H9 (cell line): ENCODE data around the gene ELANE. TPM values are rescaled to one million over a fixed set of nuclear protein-coding genes. Genes with fewer than 3 reads are reported as not detected.

ENCODE experiments used
- DNase-seq: peaks from one replicate; pipeline ENCODE4 v3.0.0-alpha.2; 2017
- H2AFZ ChIP-seq: one replicate; pipeline ENCODE4 v1.6.1; 2013; ENCODE audit warnings: mild to moderate bottlenecking, low read length, control low read depth, moderate library complexity
- H2AK5ac ChIP-seq: 2 replicates; pipeline ENCODE4 v1.6.1; 2013; ENCODE audit warnings: low read length, control low read depth, mixed read lengths; ENCODE audit not compliant: insufficient read length
- H2BK120ac ChIP-seq: one replicate; pipeline ENCODE4 v1.6.1; 2013; ENCODE audit warnings: low read depth, mild to moderate bottlenecking, low read length, control low read depth, inconsistent platforms; ENCODE audit not compliant: poor library complexity, severe bottlenecking
- H2BK12ac ChIP-seq: 2 replicates; pipeline ENCODE4 v1.6.1; 2013; ENCODE audit warnings: low read length, control low read depth, mixed read lengths, low read depth; ENCODE audit not compliant: insufficient read length
- H2BK15ac ChIP-seq: 2 replicates; pipeline ENCODE4 v1.6.1; 2013; ENCODE audit warnings: low read depth, low read length, control low read depth
- H2BK20ac ChIP-seq: one replicate; pipeline ENCODE4 v1.6.1; 2013; ENCODE audit warnings: low read depth, mild to moderate bottlenecking, low read length, control low read depth, inconsistent platforms; ENCODE audit not compliant: poor library complexity, severe bottlenecking
- H2BK5ac ChIP-seq: 2 replicates; pipeline ENCODE4 v1.6.1; 2013; ENCODE audit warnings: low read length, control low read depth, mixed read lengths; ENCODE audit not compliant: insufficient read length
- H3K14ac ChIP-seq: 2 replicates; pipeline ENCODE4 v1.6.1; 2013; ENCODE audit warnings: low read length, control low read depth; ENCODE audit not compliant: insufficient read depth
- H3K18ac ChIP-seq: 2 replicates; pipeline ENCODE4 v1.6.1; 2013; ENCODE audit warnings: low read depth, mild to moderate bottlenecking, mixed read lengths, low read length, control low read depth; ENCODE audit not compliant: insufficient read length
- H3K23ac ChIP-seq: 2 replicates; pipeline ENCODE4 v1.6.1; 2013; ENCODE audit warnings: low read length, control low read depth, mixed read lengths, low read depth; ENCODE audit not compliant: insufficient read length
- H3K23me2 ChIP-seq: 2 replicates; pipeline ENCODE4 v1.6.1; 2013; ENCODE audit warnings: low read depth, mild to moderate bottlenecking, mixed read lengths, low read length, control low read depth; ENCODE audit not compliant: insufficient read length, poor library complexity, severe bottlenecking
- H3K27ac ChIP-seq: 2 replicates; pipeline ENCODE4 v1.5.1; 2013; ENCODE audit warnings: low read length, control low read depth, mixed read lengths, low read depth; ENCODE audit not compliant: insufficient read length
- H3K27me3 ChIP-seq: 2 replicates; pipeline ENCODE4 v1.6.1; 2013; ENCODE audit warnings: low read length, control low read depth, inconsistent platforms; ENCODE audit not compliant: insufficient read depth
- H3K4ac ChIP-seq: 2 replicates; pipeline ENCODE4 v1.6.1; 2013; ENCODE audit warnings: low read depth, mild to moderate bottlenecking, control low read depth, inconsistent platforms, low read length, moderate library complexity
- H3K4me1 ChIP-seq: 2 replicates; pipeline ENCODE4 v1.6.1; 2013; ENCODE audit warnings: low read length, control low read depth, inconsistent platforms; ENCODE audit not compliant: insufficient read depth
- H3K4me2 ChIP-seq: 2 replicates; pipeline ENCODE4 v1.6.1; 2013; ENCODE audit warnings: low read length, control low read depth, mixed read lengths; ENCODE audit not compliant: insufficient read length, insufficient read depth
- H3K56ac ChIP-seq: 2 replicates; pipeline ENCODE4 v1.6.1; 2013; ENCODE audit warnings: low read depth, mild to moderate bottlenecking, mixed read lengths, low read length, control low read depth; ENCODE audit not compliant: insufficient read length
- H3K79me1 ChIP-seq: 2 replicates; pipeline ENCODE4 v1.6.1; 2013; ENCODE audit warnings: low read depth, mild to moderate bottlenecking, moderate library complexity, low read length, control low read depth, inconsistent platforms; ENCODE audit not compliant: insufficient read depth, poor library complexity, severe bottlenecking
- H3K79me2 ChIP-seq: 2 replicates; pipeline ENCODE4 v1.6.1; 2013; ENCODE audit warnings: low read length, control low read depth, inconsistent platforms; ENCODE audit not compliant: insufficient read depth
- H3K9ac ChIP-seq: 2 replicates; pipeline ENCODE4 v1.6.1; 2013; ENCODE audit warnings: low read length, control low read depth, mixed read lengths; ENCODE audit not compliant: insufficient read length; ENCODE audit errors: extremely low read depth
- H3K9me3 ChIP-seq: one replicate; pipeline ENCODE4 v1.6.1; 2013; ENCODE audit warnings: low read depth, low read length, inconsistent platforms; ENCODE audit not compliant: control insufficient read depth
- H3T11ph ChIP-seq: one replicate; pipeline ENCODE4 v1.6.1; 2013; ENCODE audit warnings: mild to moderate bottlenecking, low read length, control low read depth, inconsistent platforms
- H4K20me1 ChIP-seq: one replicate; pipeline ENCODE4 v1.6.1; 2013; ENCODE audit not compliant: control insufficient read depth, insufficient read length, insufficient read depth
- H4K5ac ChIP-seq: 2 replicates; pipeline ENCODE4 v1.6.1; 2013; ENCODE audit warnings: low read depth, mild to moderate bottlenecking, mixed read lengths, low read length, control low read depth; ENCODE audit not compliant: insufficient read length
- H4K8ac ChIP-seq: replicated peaks from 2 replicates; pipeline ENCODE4 v1.6.1; 2013; ENCODE audit warnings: low read length, control low read depth, mixed read lengths, low read depth; ENCODE audit not compliant: insufficient read length
- H4K91ac ChIP-seq: 2 replicates; pipeline ENCODE4 v1.6.1; 2013; ENCODE audit warnings: low read depth, mild to moderate bottlenecking, moderate library complexity, mixed read lengths, low read length, control low read depth; ENCODE audit not compliant: insufficient read length
- H3K27ac Mint-ChIP-seq, 3 experiments: 2 replicates in 2 of 3; 3 replicates in 1 of 3; pipeline ENCODE4 v1.8.0; 2020 to 2021; ENCODE audit warnings: mixed read lengths in 3 of 3, mild to moderate bottlenecking in 1 of 3, moderate library complexity in 1 of 3
- H3K27me3 Mint-ChIP-seq: 2 replicates; pipeline ENCODE4 v1.8.0; 2021; ENCODE audit warnings: low read depth, mild to moderate bottlenecking, moderate library complexity, mixed read lengths
- H3K36me3 Mint-ChIP-seq, 3 experiments: 2 replicates in 2 of 3; 3 replicates in 1 of 3; pipeline ENCODE4 v1.8.0; 2020 to 2021; ENCODE audit warnings: low read depth in 3 of 3, mixed read lengths in 3 of 3; ENCODE audit not compliant: insufficient read depth in 1 of 3
- H3K4me1 Mint-ChIP-seq, 2 experiments: 2 replicates each; pipeline ENCODE4 v1.8.0; 2020; ENCODE audit warnings: mixed read lengths in 2 of 2
- H3K4me3 Mint-ChIP-seq, 2 experiments: 2 replicates in 1 of 2; 3 replicates in 1 of 2; pipeline ENCODE4 v1.8.0; 2020 to 2021; ENCODE audit warnings: mild to moderate bottlenecking in 2 of 2, mixed read lengths in 2 of 2, moderate library complexity in 1 of 2
- H3K9me3 Mint-ChIP-seq, 2 experiments: 2 replicates in 1 of 2; 3 replicates in 1 of 2; pipeline ENCODE4 v1.8.0; 2020; ENCODE audit warnings: mild to moderate bottlenecking in 2 of 2, mixed read lengths in 2 of 2, moderate library complexity in 1 of 2
- WGBS: extraction: QIAGEN DNeasy Blood & Tissue Kit; methylation state at CpG from one replicate; pipeline ENCODE4 v1.1.7; 2013; ENCODE audit warnings: missing lambda C conversion rate, low lambda C conversion rate, mixed read lengths; ENCODE audit not compliant: insufficient read length; ENCODE audit errors: extremely low coverage; 5-methylcytosine and 5-hydroxymethylcytosine counted together
- total RNA-seq: library from RNA; stranded (reverse); gene quantifications from 2 replicates; pipeline ENCODE4 v1.2.1, GENCODE V29; 2021
- TF ChIP-seq, protein P1 (sequence below): fragments of 200-600 bp; sonication (generic); conservative IDR thresholded peaks from 3 replicates; pipeline ENCODE4 v1.8.0; 2021; ENCODE audit warnings: antibody characterized with exemption, mild to moderate bottlenecking

The ELANE gene
- total RNA-seq, 1 experiment from 2014 or later = not detected

DNA sequence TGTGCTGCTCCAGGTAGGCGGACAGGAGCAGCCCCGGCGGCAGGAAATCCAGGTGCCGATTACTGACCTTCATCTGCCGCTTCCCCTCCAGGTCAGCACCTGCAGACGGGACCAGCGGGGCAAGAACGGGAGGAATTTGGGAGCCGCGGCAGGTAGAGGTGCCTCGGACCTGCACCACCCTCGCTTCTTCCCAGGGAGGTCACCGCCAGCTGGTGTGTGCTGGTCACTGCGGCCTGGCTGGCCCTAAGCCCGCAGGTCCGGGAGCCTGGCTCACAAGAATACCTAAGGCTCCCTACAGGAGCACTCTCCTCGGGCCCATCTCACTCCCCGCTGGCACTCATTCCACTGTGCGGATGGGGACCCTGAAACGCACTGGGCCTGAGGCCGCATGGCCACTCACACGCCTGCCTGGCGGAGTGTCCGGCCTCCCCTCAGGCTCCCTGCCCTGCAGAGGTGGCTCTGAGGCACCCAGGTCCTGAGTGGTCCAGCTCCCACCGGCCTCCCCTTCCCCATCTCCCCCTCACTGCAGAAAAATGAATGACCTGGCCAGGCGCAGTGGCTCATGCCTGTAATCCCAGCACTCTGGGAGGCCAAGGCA lies 45.4 kb downstream of the ELANE start:
- Mint-ChIP-seq H3K9me3 (no peaks in the 10 kb centered on the region; a peak in 1 of 5 replicates), H3K27me3 (peaks cover 4% of the 10 kb centered on the region; the same call in 1 of the 2 replicates), H3K4me3 (no peak overlapping the region), H3K36me3 (peaks cover 2 to 23% (median 22%) of the 10 kb centered on the region in 3 experiments; a peak in 6 of 7 replicates), H3K27ac (peak overlapping the region in 1 of 3 experiments; percentile 49; a peak in 2 of 7 replicates), H3K4me1 (peaks cover 6 to 22% of the 10 kb centered on the region in 2 experiments)
- H4K20me1 ChIP-seq = no peaks in the 10 kb centered on the region
- H3K27me3 ChIP-seq = no peaks in the 10 kb centered on the region
- DNase-seq = peak; percentile 71
- H3K14ac ChIP-seq = no peak overlapping the region
- no peak overlapping the region for H3K18ac ChIP-seq
- no peak overlapping the region for H2BK5ac ChIP-seq
- TF ChIP-seq, protein P1, sequence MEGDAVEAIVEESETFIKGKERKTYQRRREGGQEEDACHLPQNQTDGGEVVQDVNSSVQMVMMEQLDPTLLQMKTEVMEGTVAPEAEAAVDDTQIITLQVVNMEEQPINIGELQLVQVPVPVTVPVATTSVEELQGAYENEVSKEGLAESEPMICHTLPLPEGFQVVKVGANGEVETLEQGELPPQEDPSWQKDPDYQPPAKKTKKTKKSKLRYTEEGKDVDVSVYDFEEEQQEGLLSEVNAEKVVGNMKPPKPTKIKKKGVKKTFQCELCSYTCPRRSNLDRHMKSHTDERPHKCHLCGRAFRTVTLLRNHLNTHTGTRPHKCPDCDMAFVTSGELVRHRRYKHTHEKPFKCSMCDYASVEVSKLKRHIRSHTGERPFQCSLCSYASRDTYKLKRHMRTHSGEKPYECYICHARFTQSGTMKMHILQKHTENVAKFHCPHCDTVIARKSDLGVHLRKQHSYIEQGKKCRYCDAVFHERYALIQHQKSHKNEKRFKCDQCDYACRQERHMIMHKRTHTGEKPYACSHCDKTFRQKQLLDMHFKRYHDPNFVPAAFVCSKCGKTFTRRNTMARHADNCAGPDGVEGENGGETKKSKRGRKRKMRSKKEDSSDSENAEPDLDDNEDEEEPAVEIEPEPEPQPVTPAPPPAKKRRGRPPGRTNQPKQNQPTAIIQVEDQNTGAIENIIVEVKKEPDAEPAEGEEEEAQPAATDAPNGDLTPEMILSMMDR = peak; percentile 47
- no peak overlapping the region for H4K5ac ChIP-seq
- no peak overlapping the region for H3K23ac ChIP-seq
- H3T11ph ChIP-seq = no peak overlapping the region
- H2AFZ ChIP-seq = no peak overlapping the region
- no peak overlapping the region for H4K91ac ChIP-seq
- H3K56ac ChIP-seq = no peak overlapping the region
- H3K23me2 ChIP-seq = no peaks in the 10 kb centered on the region
- H3K27ac ChIP-seq = no peak overlapping the region
- no peak overlapping the region for H2BK12ac ChIP-seq
- WGBS = no CpG with 5 or more reads among the region's 26 CpGs
- no peak overlapping the region for H2BK15ac ChIP-seq
- no peaks in the 10 kb centered on the region for H3K79me1 ChIP-seq
- no peaks in the 10 kb centered on the region for H3K9me3 ChIP-seq
- H3K4me2 ChIP-seq = no peak overlapping the region
- H3K9ac ChIP-seq = no peak overlapping the region
- no peak overlapping the region for H2AK5ac ChIP-seq
- H2BK120ac ChIP-seq = no peak overlapping the region
- no peak overlapping the region for H2BK20ac ChIP-seq
- no peaks in the 10 kb centered on the region; the same call in 1 of the 2 replicates for H3K4me1 ChIP-seq
- no peak overlapping the region for H4K8ac ChIP-seq
- H3K4ac ChIP-seq = no peak overlapping the region
- H3K79me2 ChIP-seq = no peaks in the 10 kb centered on the region; the same call in 1 of the 2 replicates
